K562 (cell line): ENCODE measurements around the gene COQ7. TPM values are rescaled to one million over a fixed set of nuclear protein-coding genes. Genes with fewer than 3 reads are reported as not detected.

ENCODE experiments used
- ATAC-seq: fragments of 200-7000 bp; cut with Tn5 transposase; 3 replicates; pipeline ENCODE4 v1.9.1; 2020; ENCODE audit warnings: moderate library complexity
- BruUV-seq: library from RNA; stranded (reverse); fragments of 400-500 nt; replicated peaks from 2 replicates; lab custom pipeline; 2021; lab: Mats Ljungman, UMichigan
- CTCF ChIA-PET: fragments of 300-600 bp; formaldehyde crosslinking; extraction: SDS; loops from one replicate; lab custom pipeline; 2021; ENCODE audit warnings: low intra/inter-chr PET ratio; lab: Yijun Ruan, JAX
- POLR2A ChIA-PET: fragments of 300-600, 350-650 bp; sonication (Branson Sonifier 250); formaldehyde crosslinking; extraction: SDS; loops from one replicate; lab custom pipeline; 2021; ENCODE audit warnings: antibody characterized with exemption, inconsistent platforms; lab: Yijun Ruan, JAX
- DNase-seq, 4 experiments: peaks; one replicate each; pipeline versions ENCODE4 v3.0.0 to v3.0.0-alpha.2; 2011 to 2018; ENCODE audit warnings: low spot score in 3 of 4, mixed read lengths in 3 of 4; ENCODE audit errors: extremely low read depth in 1 of 4
- FAIRE-seq: peaks from 2 replicates; lab custom pipeline; 2011; peaks lifted over from hg19 to GRCh38; lab: Jason Lieb, UNC
- H2AFZ ChIP-seq: 2 replicates; pipeline ENCODE4 v1.6.0; 2011; ENCODE audit warnings: low read depth, low read length, control low read depth, inconsistent platforms
- H3K27ac ChIP-seq: fragments of 200-600 bp; 3 replicates; pipeline ENCODE4 v1.8.0; 2011; ENCODE audit warnings: low read depth, mild to moderate bottlenecking, control low read depth, inconsistent platforms, low read length, moderate library complexity, mixed read lengths; ENCODE audit errors: extremely low read depth
- H3K27me3 ChIP-seq, 2 experiments: fragments of 300-600 bp in 1 of 2; 2 replicates in 1 of 2; 3 replicates in 1 of 2; pipeline versions ENCODE4 v1.6.0 to v1.8.0; 2011; ENCODE audit warnings: inconsistent platforms in 2 of 2, low read length in 2 of 2, mild to moderate bottlenecking in 1 of 2, mixed read lengths in 1 of 2, moderate library complexity in 1 of 2; ENCODE audit not compliant: control insufficient read depth in 2 of 2, insufficient read depth in 2 of 2
- H3K36me3 ChIP-seq: fragments of 300-600 bp; 3 replicates; pipeline ENCODE4 v1.8.0; 2011; ENCODE audit warnings: mild to moderate bottlenecking, low read length, inconsistent platforms; ENCODE audit not compliant: control insufficient read depth, insufficient read depth
- H3K4me1 ChIP-seq, 2 experiments: fragments of 200-600 bp in 1 of 2; replicated peaks in 1 of 2; 2 replicates in 1 of 2; 3 replicates in 1 of 2; pipeline versions ENCODE4 v1.5.1 to v1.8.0; 2011; ENCODE audit warnings: inconsistent platforms in 2 of 2, low read length in 2 of 2, mild to moderate bottlenecking in 1 of 2, mixed read lengths in 1 of 2, moderate library complexity in 1 of 2; ENCODE audit not compliant: control insufficient read depth in 2 of 2, insufficient read depth in 2 of 2
- H3K4me2 ChIP-seq: 2 replicates; pipeline ENCODE4 v1.6.1; 2011; ENCODE audit warnings: low read length, control low read depth, inconsistent platforms, mixed read lengths; ENCODE audit not compliant: insufficient read depth
- H3K4me3 ChIP-seq: fragments of 200-600 bp; sonication (generic), shearing (Covaris generic); 2 replicates; pipeline ENCODE4 v1.5.1; 2016; ENCODE audit warnings: control low read depth, inconsistent platforms
- H3K79me2 ChIP-seq: fragments of 200-600 bp; 3 replicates; pipeline ENCODE4 v1.8.0; 2011; ENCODE audit warnings: low read length, inconsistent platforms; ENCODE audit not compliant: control insufficient read depth, insufficient read depth
- H3K9ac ChIP-seq, 2 experiments: 2 replicates each; pipeline versions ENCODE4 v1.6.0 to v1.6.1; 2011; ENCODE audit warnings: low read depth in 2 of 2, low read length in 2 of 2, control low read depth in 1 of 2, inconsistent platforms in 1 of 2, mild to moderate bottlenecking in 1 of 2, mixed read lengths in 1 of 2; ENCODE audit not compliant: insufficient read depth in 1 of 2
- H3K9me1 ChIP-seq: one replicate; pipeline ENCODE4 v1.6.0; 2011; ENCODE audit warnings: inconsistent platforms, mild to moderate bottlenecking, low read length, moderate library complexity; ENCODE audit not compliant: control insufficient read depth, insufficient read depth
- H3K9me3 ChIP-seq: replicated peaks from 2 replicates; pipeline ENCODE4 v1.5.1; 2011; ENCODE audit warnings: low read depth, low read length, inconsistent platforms; ENCODE audit not compliant: control insufficient read depth, insufficient read depth
- H4K20me1 ChIP-seq: replicated peaks from 2 replicates; pipeline ENCODE4 v1.6.1; 2011; ENCODE audit warnings: low read length, inconsistent platforms, mixed read lengths; ENCODE audit not compliant: control insufficient read depth, insufficient read depth
- CBFA2T3 ChIP-seq: fragments of 450-650 bp; IDR thresholded peaks from 2 replicates; pipeline ENCODE4 v1.6.1; 2017
- ILK ChIP-seq: fragments of 450-650 bp; IDR thresholded peaks from 2 replicates; pipeline ENCODE4 v1.6.1; 2016; ENCODE audit warnings: missing genetic modification characterization, low read depth, mild to moderate bottlenecking, missing compliant biosample characterization, moderate library complexity, borderline replicate concordance
- MTF1 ChIP-seq: fragments of 250-450 bp; sonication (Bioruptor Pico); IDR thresholded peaks from 2 replicates; pipeline ENCODE4 v1.9.0; 2021; ENCODE audit warnings: moderate library complexity, mild to moderate bottlenecking, inconsistent platforms, borderline replicate concordance
- ZNF121 ChIP-seq: sonication (generic); formaldehyde crosslinking; conservative IDR thresholded peaks from 2 replicates; pipeline ENCODE4 v1.8.0; 2022; ENCODE audit warnings: missing genetic modification reagents
- ZNF263 ChIP-seq: sonication (generic); formaldehyde crosslinking; IDR thresholded peaks from 2 replicates; pipeline ENCODE4 v1.8.0; 2022; ENCODE audit warnings: mild to moderate bottlenecking, missing genetic modification reagents, borderline replicate concordance
- WGBS: fragments of 100-300 bp; shearing (Covaris generic); methylation state at CpG from one replicate; pipeline ENCODE4 v1.1.6; 2016; ENCODE audit warnings: low coverage, mixed read lengths; ENCODE audit not compliant: insufficient coverage; ENCODE audit errors: missing lambda C conversion rate; 5-methylcytosine and 5-hydroxymethylcytosine counted together
- in situ Hi-C: fragments of 300-500 bp; cut with MboI; formaldehyde crosslinking; loops from 4 replicates; pipeline ENCODE4 v1.15.0; 2018; ENCODE audit warnings: inconsistent platforms, mixed read lengths
- intact Hi-C: fragments of 100-400 bp; cut with micrococcal nuclease; formaldehyde crosslinking; loops from 2 replicates; pipeline ENCODE4 v1.14.2; 2022
- polyA plus RNA-seq, 8 experiments: library from polyadenylated mRNA; depleted of rRNA in 4 of 8; stranded (reverse) in 5 of 8; unstranded in 3 of 8; fragments of >200 nt; fragmentation: Nextera tagmentation in 2 of 8; fragmentation: Illumina TruSeq in 1 of 8; extraction: Ambion mirVana in 2 of 8; extraction: Trizol in 1 of 8; gene quantifications; 2 replicates each; pipeline versions ENCODE4 v1.2.1 to v1.2.3, GENCODE V29; 2011 to 2014; ENCODE audit warnings: inconsistent platforms in 1 of 8, missing spikeins in 1 of 8
- total RNA-seq, 7 experiments: library from RNA; depleted of rRNA in 6 of 7; stranded (reverse); fragments of >200 nt in 6 of 7; fragmentation: Illumina TruSeq in 2 of 7; extraction: Trizol in 2 of 7; gene quantifications; 2 replicates each; pipeline versions ENCODE4 v1.2.1 to v1.2.3, GENCODE V29; 2011 to 2021; ENCODE audit warnings: low replicate concordance in 1 of 7

Gene COQ7
- total and polyA plus RNA-seq, 9 of the 15 experiments (the other 6 are each of a cell fraction or from before 2014, with no cell fraction given), result 2.3 to 26.1 (median 15.2) TPM

DNA sequence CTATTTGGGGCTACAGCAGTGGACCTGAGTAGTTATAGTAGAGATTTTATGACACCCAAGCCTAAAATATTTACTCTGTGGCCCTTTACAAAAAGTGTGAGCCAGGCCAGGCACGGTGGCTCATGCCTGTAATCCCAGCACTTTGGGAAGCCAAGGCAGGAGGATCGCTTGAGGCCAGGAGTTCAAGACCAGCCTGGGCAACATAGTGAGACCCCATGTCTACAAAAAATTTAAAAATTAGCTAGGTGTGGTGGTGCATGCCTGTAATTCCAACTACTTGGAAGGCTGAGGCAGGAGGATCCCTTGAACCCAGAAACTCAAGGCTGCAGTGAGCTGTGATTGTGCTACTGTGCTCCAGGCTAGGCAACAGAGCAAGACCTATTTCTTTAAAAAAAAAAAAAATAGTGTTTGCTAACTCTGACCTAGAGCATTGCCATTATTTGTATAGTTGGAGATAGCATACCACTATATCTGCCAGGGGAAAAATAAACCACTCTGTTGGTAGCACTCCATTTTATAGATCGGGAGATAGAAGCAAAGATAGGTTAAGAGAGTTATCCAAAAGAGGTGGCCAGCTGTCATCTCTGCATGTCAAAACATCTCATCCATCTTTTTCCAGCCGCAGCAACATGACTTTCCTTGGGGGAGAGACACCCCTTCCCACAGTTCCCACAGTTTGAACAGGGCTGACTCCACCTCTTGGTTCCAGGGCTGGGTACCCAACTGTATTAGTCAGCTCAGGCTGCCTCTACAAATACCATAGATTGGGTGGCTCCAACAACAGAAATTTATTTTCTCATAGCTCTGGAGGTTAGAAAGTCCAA lies 43.3 kb downstream of the COQ7 start:
- Histone ChIP-seq H3K4me3 (no peak overlapping the region), H3K36me3 (no peaks in the 10 kb centered on the region), H3K4me2 (no peak overlapping the region), H3K4me1 (peaks cover 0 to 25% of the 10 kb centered on the region in 2 experiments; a peak in 3 of 5 replicates), H3K27ac (no peak overlapping the region), H3K27me3 (no peaks in the 10 kb centered on the region), H3K79me2 (no peaks in the 10 kb centered on the region), H3K9ac (no peak overlapping the region), H2AFZ (no peak overlapping the region), H3K9me3 (no peaks in the 10 kb centered on the region), H3K9me1 (no peaks in the 10 kb centered on the region), H4K20me1 (no peaks in the 10 kb centered on the region)
- in situ Hi-C loops, result no loop called here
- no TSS peak for BruUV-seq
- ChIA-PET POLR2A (interaction anchor here (0.6 to 1.7 kb wide), 5 partner anchors 16 to 376 kb away, joined by 3 to 7 read pairs (median 3); no protein-coding TSS in a partner anchor), CTCF (no interaction called here)
- no peak for ATAC-seq
- 49% methylated on average over 4 of the region's 4 CpGs for WGBS
- intact Hi-C loops, result no loop called here
- TF ChIP-seq MTF1 (CRISPR knock-in tag) (no peak), ILK (tag) (no peak), ZNF121 (CRISPR knock-in tag) (peak; percentile 74)
- DNase-seq, result no peak
- no peak for FAIRE-seq

DNA sequence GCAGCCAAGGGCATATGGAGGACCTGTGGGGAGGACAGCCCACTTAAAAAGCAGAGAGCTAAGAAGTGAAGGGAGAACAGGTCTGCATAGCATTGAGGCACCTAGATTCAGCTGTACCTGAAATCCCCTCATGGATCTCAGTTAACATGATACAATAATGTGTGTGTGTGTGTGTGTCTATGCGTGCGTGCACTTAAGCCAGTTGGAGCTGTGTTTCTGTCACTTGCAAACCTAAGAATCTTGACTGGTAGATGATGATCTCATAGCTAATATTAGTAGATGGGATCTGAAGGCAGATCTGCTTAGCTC lies 44.6 kb downstream of the COQ7 start:
- no peak overlapping the region for H2AFZ ChIP-seq
- DNase-seq (no peak), ATAC-seq (no peak), FAIRE-seq (no peak)
- TF ChIP-seq CBFA2T3 (no peak), ZNF263 (CRISPR knock-in tag) (peak; percentile 66; the same call in 1 of the 2 replicates)
- POLR2A ChIA-PET, result interaction anchor here (1.1 to 1.8 kb wide), 3 partner anchors 11 to 67 kb away, joined by 3 to 5 read pairs (median 3); no protein-coding TSS in a partner anchor
- no peaks in the 10 kb centered on the region for H3K9me3 ChIP-seq
- no peaks in the 10 kb centered on the region for H4K20me1 ChIP-seq
- in situ Hi-C loops (no loop called here), intact Hi-C loops (no loop called here)
- CTCF ChIA-PET, result no interaction called here
- no peaks in the 10 kb centered on the region for H3K27me3 ChIP-seq
- no peak overlapping the region for H3K9ac ChIP-seq
- H3K79me2 ChIP-seq, result no peaks in the 10 kb centered on the region
- 69% methylated on average over 2 of the region's 2 CpGs for WGBS
- BruUV-seq, result no TSS peak
- no peak overlapping the region for H3K4me2 ChIP-seq
- no peak overlapping the region for H3K4me3 ChIP-seq
- peaks cover 4 to 26% of the 10 kb centered on the region in 2 experiments; a peak in 3 of 5 replicates for H3K4me1 ChIP-seq
- H3K27ac ChIP-seq, result no peak overlapping the region
- no peaks in the 10 kb centered on the region for H3K9me1 ChIP-seq
- no peaks in the 10 kb centered on the region for H3K36me3 ChIP-seq
